GM21390 (cell line): ENCODE results near the gene PROCR.
"Not testable (repeated sequence)": the region's sequence is repeated elsewhere in the genome, so short reads cannot be mapped to it uniquely, and the experiment has no call there.

Experiments
- ATAC-seq: cut with Tn5 transposase; IDR thresholded peaks from one replicate; pipeline ENCODE4 v1.9.1; 2021; ENCODE audit not compliant: unreplicated experiment

The PROCR gene

GRCh38 chr20:35164531-35164930 lies 7.3 kb upstream of the PROCR start:
- ATAC-seq, result not testable (repeated sequence)

GRCh38 chr20:35165221-35166185 lies 6.4 kb upstream of the PROCR start:
- ATAC-seq, result no peak

DNA sequence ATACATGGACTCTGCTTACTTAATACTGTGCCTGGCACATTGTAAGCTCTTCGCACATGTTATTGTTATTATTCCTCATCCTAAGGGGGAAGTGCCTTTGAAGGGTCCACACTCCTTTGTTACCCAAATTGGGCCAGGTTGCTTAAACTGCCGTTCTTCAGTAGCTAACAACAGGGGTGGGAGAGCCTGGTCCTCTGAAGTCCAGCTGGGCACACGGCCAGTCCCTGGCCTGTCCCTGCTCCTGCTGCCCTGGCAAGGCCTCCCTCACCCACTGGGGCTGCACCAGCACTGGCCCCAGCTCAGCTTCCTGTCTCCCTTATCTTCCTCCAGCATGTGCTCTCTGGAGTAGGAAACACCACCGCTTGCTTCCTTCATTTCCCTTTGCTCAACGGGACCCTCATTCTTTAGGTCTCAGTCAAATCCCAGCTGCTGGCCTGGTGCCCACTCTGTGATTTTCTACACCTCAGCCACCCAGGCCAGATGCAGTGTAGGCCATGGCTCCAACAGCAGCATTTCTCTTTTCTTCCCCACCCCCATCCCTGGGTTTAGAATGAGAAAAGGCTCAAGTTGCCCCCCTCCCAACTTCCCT lies 5.5 kb upstream of the PROCR start:
- no peak for ATAC-seq

- ATAC-seq, result no peak
Measured at GRCh38 chr20:35167787-35168186, 4.1 kb upstream of the PROCR start.

DNA sequence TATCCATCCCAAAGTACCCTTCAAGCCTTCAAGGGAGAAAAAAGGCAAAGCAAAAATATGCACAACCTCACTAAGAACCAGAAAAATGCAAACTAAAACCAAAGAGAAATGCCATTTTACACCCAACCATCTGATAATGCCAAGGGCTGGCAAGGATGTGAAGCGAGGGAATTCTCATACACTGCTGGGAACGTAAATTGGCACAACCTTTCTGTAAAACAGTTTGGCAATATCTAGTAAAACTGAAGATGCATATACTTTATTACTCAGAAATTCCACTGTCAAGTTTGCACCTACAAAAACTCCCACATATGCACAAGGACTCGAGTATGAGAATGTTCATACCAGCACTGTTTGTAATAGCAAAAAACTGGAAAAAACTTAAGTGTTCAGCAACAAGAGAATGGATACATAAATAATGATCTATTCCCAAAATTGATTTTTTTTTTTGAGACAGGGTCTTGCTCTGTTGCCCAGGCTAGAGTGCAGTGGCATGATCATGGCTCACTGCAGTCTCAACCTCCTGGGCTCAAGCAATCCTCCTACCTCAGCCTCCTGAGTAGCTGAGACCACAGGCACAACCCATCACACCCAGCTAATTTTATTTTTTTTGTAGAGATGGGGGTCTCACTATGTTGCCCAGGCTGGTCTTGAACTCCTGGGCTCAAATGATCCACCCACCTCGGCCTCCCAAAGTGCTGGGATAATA lies 3.0 kb upstream of the PROCR start:
- ATAC-seq, result not testable (repeated sequence)

DNA sequence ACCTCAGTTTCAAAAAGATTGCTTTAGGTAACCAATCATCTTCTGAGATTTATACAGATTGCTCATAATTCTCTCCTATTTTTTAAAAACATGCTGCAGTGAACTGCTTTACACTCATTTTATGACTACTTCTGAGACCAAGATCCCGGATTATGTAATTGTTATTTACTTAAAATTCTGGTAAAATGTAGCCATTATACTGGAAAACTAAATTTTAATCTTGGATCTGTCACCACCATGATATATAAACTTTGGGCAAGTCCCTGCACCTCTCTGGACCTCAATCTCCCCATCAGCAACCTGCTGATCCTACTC lies 477 bp upstream of the PROCR start:
- ATAC-seq, result no peak

DNA sequence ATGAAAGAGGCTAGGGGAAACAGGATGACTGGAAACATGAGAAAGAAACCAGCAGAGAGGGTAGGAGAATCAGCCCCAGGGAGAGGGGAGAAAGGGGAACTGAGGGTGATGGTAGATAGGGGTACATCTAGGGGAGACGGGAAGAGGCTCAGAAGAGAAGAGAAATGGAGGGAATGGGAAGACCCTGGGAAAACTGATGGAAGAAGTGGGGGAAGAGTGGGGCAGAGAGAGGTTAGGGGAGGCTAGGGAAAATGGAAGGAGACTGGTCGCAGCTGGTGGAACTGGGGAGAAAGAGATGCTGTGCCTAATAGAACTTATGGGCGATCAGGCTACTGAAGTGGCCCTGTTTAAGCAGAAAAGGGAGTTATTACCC lies 548 bp downstream of the PROCR start:
- no peak for ATAC-seq

GRCh38 chr20:35173576-35174192 lies 1.8 kb downstream of the PROCR start:
- no peak for ATAC-seq

DNA sequence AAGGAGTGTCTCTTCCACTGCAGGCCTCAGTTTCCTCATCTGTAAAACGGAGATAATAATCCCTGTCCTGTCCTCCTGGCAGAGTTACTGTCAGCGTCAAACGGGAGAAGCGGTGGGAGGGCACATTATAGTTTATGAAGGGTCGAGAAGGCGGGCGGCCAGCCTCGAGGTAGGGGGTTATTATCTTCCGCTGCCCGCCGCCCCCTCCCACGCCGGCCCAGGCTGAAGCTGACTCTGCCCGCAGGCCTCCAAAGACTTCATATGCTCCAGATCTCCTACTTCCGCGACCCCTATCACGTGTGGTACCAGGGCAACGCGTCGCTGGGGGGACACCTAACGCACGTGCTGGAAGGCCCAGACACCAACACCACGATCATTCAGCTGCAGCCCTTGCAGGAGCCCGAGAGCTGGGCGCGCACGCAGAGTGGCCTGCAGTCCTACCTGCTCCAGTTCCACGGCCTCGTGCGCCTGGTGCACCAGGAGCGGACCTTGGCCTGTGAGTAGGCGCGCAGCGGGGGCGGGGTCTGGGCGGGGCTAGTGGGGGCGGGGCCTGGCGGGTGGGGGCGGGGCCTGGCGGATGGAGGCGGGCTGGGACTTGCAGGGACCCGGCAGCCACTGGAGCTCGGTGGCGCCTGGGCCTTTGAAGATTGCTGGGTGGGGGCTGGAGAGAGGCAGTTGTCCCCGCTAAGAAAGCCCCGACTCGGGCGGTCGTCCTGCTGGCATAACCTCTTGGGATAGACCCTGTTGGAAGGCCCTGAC lies 2.8 kb downstream of the PROCR start:
- ATAC-seq, result no peak

DNA sequence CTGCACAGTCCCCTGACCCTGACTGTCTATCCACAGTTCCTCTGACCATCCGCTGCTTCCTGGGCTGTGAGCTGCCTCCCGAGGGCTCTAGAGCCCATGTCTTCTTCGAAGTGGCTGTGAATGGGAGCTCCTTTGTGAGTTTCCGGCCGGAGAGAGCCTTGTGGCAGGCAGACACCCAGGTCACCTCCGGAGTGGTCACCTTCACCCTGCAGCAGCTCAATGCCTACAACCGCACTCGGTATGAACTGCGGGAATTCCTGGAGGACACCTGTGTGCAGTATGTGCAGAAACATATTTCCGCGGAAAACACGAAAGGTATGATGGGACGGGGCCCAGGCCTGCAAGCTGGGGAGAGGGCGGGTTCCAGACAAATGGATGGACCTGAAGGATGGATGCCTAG lies 4.3 kb downstream of the PROCR start:
- no peak for ATAC-seq

DNA sequence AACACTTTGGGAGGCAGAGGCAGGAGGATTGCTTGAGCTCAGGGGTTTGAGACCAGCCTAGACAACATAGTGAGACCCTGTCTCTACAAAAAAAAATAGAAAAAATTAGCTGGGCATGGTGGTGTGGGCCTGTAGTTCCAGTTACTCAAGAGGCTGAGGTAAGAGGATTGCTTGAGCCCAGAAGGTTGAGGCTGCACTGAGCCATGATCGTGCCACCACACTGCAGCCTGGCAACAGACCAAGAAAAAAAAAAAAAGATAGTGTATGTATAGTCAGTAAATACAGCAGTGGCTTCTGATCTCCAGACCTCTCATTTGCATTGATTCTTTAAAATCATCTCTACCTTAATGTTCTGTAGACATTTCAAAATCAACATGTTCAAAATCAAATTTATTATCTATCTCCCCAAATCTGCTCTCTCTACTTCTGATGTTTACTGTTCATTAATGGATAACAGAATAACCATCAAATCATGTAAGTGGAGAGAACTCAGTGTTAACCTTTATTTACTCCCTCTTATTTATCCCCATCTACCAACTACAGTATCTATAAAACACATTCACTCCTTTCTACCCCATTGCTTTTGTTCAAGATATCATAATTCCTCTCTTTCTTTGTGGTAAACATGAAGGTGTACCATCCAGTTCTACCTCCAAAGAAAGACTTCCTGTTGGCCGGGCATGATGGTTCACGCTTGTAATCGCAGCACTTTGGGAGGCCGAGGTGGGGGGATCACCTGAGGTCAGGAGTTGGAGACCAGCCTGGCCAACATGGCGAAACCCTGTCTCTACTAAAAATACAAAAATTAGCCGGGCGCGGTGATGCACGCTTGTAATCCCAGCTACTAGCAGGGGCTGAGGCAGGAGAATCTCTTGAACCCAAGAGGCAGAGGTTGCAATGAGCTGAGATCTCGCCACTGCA lies 7.7 kb downstream of the PROCR start:
- ATAC-seq, result no peak

DNA sequence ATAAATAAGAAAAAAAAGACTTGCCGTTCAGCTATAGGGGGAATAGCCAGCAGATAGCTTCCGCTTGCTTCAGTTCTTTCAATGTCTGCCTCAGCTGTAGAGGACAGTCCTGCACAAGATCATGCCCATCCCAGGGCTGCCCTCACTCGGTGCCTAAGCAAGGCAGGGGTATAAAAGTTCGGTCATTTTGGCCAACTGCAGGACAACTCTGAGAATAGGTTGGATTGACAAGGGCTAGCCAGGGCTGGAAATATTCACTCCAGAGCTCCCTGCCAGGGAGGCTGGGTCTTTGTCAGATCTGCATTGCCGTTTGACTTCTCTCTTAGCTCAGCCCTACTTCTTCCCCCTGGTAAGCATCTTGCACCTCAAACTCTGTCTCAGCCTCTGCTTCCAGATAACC lies 8.4 kb downstream of the PROCR start:
- ATAC-seq, result no peak

- no peak for ATAC-seq
Measured at GRCh38 chr20:35181731-35182130, 9.9 kb downstream of the PROCR start.

- not testable (repeated sequence) for ATAC-seq
Measured at GRCh38 chr20:35186691-35187289, 14.9 kb downstream of the PROCR start.

GRCh38 chr20:35187584-35188190 lies 15.8 kb downstream of the PROCR start:
- ATAC-seq, result no peak

GRCh38 chr20:35189223-35189622 lies 17.4 kb downstream of the PROCR start:
- ATAC-seq, result not testable (repeated sequence)

- no peak for ATAC-seq
Measured at GRCh38 chr20:35190556-35190955, 18.7 kb downstream of the PROCR start.

GRCh38 chr20:35191419-35192117 lies 19.7 kb downstream of the PROCR start:
- ATAC-seq, result no peak
